NCI-H510A (cell line): Measurements from ENCODE around the gene YPEL3.
A peak's percentile ranks its signal among the peaks of the same experiment; 100 is the strongest.
"Not testable (repeated sequence)": the region's sequence is repeated elsewhere in the genome, so short reads cannot be mapped to it uniquely, and the experiment has no call there.

Experiments
- DNase-seq: peaks from one replicate; lab custom pipeline; 2025; lab: John Stamatoyannopoulos, UW

The YPEL3 gene

GRCh38 chr16:30117768-30118167 is 21.8 kb upstream of the YPEL3 start:
- no peak for DNase-seq

DNA sequence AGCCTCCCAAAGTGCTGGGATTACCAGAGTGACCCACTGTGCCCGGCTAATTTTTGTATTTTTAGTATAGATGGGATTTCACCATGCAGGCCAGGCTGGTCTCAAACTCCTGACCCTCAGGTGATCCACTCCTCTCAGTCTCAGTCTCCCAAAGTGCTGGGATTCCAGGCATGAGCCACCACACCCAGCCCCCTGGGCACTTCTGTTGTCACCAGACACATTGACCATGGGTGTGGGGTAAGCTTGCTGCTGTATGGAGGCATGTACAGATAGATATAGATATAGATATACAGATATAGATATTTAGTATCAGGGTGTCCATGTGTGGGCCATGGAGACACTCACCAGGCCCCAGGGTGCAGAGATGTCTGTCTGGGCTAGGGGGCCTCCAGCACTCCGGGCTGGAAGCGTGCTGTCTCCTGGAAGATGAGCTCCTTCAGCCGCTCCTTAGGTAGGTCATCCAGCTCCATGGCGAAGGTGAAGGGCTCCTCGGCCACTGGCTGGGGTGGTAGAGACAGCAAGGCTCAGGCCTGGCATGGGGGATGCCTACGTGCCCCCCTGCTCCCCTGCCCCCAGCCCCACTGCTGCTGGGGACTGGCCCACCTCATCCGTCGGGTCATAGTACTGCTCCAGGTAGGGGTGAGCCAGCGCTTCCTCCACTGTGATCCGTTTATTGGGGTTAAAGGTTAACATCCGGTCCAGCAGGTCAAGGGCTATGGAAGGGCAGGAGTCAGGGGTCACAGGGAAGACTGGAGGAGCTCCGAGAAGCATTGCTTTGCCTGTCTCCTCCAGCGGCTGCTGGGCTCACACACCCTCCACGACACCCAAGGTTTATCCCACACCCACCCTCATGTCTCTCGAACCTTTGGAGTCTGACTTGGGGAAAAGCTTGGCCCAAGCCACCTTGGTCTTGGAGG is 20.5 kb upstream of the YPEL3 start:
- no peak for DNase-seq

DNA sequence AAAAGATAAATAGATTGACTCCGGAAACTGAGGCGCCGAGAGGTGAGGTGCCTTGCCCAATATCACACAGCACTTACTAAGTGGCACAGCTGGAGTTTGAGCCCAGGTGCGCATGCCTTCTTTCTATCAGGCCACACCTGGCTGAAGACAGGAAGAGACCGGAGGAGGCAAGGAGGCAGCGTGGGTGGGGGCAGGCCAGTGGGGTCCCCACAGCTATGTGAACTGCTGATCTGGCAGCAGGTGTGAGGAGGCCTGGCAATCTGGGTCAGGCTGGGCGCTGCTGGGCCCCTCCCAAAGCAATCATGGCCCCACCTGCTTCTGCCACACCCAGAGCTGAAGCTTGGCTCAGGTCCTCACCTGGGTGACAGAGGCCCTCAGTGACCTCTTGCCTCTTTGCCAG is 19.2 kb upstream of the YPEL3 start:
- peak; percentile 68 for DNase-seq

DNA sequence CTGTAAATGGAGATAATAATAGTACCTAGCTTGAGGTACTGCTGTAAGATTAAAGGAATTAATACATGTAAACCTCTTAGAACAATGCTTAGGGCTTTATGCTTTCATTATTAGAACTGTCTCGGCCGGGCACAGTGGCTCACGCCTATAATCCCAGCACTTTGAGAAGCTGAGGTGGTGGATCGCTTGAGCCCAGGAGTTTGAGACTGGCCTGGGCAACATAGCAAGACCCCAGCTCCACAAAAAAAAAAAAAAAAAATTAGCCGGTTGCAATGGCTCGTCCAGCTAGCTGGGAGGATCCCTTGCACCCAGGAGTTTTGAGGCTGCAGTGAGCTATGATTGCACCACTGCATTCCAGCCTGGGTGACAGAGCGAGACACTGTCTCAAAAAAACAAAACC is 18.8 kb upstream of the YPEL3 start:
- not testable (repeated sequence) for DNase-seq

- DNase-seq = no peak
These were observed 18.4 kb upstream of the YPEL3 start for GRCh38 chr16:30114411-30114810.

- no peak for DNase-seq
These were observed 17.8 kb upstream of the YPEL3 start for GRCh38 chr16:30113711-30114333.

- DNase-seq = no peak
These were observed 17.2 kb upstream of the YPEL3 start, which contains the start of gene GDPD3 for GRCh38 chr16:30113031-30113710. TSS of gene GDPD3 (minus strand) at chr16:30113537. CDS start at chr16:30113478, 59 bp downstream.

DNA sequence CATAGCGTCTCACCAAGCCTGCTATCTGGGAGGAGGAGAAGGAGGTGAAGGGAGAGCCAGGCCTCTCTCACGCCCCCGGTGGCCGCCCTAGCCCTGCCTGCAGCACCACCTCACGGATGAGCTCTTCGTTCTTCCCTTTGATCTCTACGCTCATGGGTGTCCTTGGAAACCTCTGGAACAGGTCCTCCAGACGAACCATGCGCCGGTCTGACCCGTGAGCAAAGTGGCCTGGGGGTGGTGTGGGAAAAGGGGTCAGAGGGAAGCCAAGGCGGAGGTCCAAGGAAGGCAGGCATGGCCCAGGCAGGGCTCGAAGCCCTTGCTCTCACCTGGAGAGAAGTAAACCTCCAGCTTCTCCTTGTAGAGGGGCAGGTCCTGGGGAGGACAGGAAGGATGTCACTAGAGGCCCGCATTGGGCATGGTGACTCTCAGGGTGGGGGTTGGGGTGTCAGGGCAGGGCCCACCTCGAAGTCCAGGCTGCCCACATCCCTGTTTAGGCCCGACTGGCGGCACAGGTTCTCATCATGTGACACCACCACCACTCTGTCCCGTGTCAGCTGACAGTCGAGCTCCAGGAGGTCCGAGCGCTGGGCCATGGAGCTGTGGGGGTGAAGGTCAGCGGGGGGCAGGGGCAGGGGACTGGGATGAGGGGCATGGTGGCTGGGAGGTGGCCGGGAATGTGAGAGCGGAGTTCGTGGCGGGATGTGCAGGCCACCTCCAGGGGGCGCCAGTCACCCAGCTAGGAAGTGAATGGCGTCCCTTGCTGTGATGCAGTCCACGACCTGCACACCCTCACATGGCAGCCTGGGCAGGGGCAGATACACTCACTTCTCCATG is 16.4 kb upstream of the YPEL3 start:
- DNase-seq = no peak

DNA sequence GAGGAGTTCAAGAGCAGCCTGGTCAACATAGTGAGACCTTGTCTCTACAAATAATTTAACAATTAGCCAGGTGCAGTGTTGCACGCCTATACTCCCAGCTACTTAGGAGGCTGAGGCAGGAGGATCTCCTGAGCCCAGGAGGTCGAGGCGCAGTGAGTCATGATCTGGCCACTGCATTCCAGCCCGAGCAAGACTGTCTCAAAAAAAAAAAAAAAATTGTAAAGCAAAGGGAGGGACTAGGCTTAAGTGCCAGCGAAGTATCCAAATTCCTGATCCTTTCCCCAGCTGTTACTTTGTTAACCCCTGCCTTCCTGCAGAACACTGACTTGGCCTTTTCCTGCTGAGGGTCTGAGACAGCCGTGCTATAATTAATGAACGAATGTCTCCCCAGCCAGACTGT is 14.6 kb upstream of the YPEL3 start:
- DNase-seq = no peak

DNA sequence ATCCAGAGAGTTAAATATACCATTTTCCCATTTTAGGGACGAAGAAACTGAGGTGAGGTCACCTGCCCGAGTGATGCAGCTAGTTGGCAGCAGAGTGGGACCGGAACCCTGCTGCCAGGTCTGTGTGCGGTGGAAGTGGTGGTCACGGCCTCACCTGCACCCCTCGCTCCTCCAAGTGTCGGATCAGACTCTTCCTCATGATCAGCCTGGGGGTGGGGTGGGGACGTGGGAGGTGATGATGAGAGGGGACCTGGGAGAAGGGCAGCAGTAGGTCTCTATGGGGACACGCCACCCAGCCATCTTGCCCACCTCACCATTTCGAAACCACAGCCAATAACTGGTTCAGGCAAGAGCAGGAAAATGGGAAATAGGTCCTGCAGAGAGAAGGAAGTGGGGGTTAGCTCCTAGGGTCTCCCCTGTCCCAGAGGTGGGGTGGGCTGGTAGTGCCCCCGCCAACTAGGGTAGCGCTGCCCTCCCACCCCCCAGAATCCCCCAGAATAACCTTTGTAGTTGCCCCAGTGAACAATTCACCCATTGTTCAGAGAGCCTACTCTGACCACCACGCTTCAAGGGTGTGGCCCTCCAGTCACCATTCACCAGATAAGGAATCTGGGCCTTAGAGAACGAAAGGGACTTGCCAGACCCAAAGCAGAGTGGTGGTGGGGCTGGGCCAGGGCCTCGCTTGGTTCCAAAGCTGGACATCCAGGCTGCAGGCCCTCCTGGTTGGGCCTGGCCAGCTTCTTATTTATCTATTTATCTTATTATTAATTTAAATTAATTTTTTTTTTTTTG is 12.2 kb upstream of the YPEL3 start:
- DNase-seq = no peak

- no peak for DNase-seq
These were observed 8.5 kb upstream of the YPEL3 start for GRCh38 chr16:30104492-30104891.

DNA sequence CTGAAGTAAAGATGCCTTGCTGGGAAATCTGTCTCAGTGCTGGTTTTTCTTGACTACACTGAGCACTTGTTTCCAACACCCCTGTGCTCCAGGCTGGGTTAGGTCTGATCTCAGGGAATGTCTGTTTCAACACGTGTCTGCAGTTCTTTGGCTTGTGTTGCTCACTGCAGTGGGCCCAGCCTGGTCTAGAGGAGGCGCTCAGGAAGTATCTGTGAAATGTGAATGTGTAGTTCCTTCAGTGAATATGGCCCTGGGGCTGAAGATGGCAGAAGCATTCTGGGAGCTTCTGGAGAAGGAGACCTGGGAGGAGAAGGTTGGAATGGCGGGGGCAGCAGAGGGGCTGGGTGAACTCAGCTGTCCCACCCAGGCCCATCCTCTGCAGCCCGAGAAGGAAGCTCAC is 8.1 kb upstream of the YPEL3 start:
- no peak for DNase-seq

DNA sequence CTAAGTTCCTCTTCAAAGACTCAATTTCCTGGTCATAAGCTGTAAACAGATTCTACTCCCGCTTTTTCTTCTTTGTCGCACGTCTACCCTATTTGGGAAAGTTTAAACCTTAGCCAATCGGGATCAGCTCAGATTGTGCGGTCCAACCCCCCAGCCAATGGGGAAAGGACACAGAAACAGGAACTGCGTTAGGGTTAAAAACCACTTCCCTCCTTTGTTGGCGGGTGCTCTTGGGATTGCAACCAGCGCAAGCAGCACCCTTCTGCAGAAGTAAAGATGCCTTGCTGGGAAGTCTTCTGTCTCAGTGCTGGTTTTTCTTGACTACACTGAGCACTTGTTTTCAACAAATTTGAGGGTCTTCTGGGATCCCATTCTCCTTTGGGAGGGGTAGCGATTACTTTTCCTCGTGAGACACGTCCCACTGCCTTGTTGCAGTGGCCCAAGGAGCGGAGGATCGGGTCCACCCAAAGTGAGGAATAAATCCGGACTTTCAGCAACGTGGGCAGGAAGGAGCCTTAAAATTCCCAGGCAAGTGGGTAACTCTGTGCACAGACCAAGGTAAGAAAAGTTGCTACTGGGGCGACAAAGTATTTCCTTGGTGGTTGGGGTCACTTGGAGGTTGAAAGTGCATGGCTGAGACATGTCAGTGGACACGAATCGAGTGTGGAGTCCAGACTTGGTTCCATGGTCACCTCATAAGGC is 1.0 kb upstream of the YPEL3 start:
- no peak for DNase-seq

DNA sequence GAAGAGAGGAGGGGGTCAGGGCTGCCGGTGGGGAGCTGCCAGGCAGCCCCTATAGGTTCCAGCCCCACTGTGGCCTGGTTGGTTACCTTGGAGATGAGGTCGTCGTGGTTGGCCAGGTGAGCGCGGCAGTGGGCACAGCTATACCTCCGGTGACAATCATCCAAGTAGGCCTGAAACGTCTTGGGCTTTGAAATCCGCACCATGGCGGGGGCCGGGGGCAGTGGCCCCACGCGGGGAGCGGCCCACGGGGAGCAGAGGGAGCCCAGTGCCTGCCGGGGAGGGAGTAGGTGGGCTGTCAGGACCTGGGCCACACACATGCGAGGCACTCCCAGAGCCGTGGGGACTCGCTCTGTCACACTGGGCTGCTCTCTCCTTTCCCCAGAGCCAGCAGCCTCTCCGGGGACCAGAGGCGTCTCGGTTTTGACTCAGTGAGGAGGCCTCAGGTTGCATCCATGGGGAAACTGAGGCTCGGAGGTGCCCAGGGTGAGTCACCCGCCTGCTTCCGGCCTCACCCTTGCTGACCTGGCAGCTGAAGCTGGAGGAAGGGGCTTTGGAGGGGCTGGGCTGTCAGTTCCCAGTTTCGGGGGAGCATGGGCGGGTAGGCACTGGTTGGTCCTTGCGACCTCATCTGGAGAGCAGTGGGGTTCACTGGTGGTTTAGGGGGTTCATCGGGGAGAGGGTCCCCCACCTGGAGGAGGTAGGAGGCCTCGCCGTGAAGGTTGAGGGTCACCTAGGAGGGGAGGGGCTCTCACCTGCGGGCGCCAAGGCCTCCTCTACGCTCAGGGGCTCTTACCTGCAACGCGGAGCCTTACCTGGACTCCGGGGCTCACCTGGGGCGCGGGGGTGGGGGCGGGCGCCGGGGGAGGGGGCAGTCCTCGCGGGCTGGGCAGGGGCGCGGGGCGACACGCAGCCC is 591 bp downstream of the YPEL3 start:
- no peak for DNase-seq

- no peak for DNase-seq
These were observed 1.4 kb downstream of the YPEL3 start for GRCh38 chr16:30094541-30095165.

GRCh38 chr16:30092373-30093010 is 3.5 kb downstream of the YPEL3 start:
- DNase-seq = peak; percentile 83

DNA sequence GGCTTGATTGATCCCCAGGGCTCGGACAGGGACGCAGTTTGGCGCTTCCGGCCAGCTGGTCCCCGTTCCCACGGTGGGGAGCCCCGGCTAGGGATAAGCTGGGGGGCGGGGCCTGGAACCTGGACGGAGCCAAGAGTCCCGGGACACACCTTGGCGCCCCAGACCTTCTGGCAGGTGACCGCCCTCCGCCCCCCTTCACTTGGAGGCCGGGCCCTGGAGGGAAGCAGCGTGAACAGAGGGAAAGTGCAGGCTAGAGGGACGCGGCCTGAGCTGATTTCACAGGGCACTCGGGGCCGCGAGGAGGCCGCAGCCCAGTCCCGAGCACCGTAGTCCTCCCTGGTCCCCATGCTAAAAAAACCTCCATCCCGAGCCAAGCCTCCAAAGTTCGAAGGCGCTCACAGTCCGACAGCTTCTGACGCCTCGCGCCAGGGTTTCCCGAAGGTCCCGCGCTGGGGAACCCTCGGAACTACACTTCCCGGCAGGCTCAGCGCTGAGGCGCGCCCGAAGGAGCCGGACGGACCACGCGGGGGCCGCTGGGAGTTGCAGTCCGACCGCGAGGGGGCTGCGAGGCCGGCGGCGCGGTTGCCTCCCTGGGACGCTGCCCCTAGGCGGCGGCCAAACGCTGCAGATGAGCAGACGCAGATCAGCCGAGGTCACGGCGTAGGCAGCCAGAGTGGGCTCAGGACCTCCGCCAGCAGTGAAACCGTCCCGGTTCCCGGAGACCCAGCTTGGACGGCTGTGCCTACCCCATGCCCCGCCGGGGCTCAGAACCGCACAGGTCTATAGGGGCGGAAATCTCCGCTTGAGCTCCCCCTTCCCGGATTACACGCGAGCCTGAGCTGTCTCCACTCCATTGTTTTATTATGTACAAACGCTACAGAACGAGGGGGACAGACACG is 4.3 kb downstream of the YPEL3 start, which contains the start of gene TBX6:
Gene TBX6, minus strand, starts transcription at position 451 of the 899 bp plus-strand sequence. CDS start 731 bp downstream, outside the sequence.
- DNase-seq = peak; percentile 93
